Testis (tissue), 2 donors: ENCODE results near the gene GRPR.

Source experiments
- CTCF ChIP-seq, 3 experiments: fragments of 450-650 bp in 2 of 3; fragments of 200-600 bp in 1 of 3; sonication (generic) in 1 of 3; IDR thresholded peaks; one replicate each; pipeline ENCODE4 v1.5.1; 2016 to 2019; ENCODE audit warnings: antibody characterized with exemption in 3 of 3, mild to moderate bottlenecking in 2 of 3, moderate library complexity in 1 of 3
- POLR2A ChIP-seq: fragments of 450-650 bp; IDR thresholded peaks from one replicate; pipeline ENCODE4 v1.6.1; 2017; ENCODE audit warnings: antibody characterized with exemption, mild to moderate bottlenecking, moderate library complexity

- TF ChIP-seq CTCF (IDR thresholded peaks at IDR 0.05) (no peak), POLR2A (no peak)
These were observed 14.7 kb downstream of the GRPR start for GRCh38 chrX:16138108-16138427.
